Renal cortical epithelial cell (primary cell): ENCODE measurements around the gene TAB2. TPM values are rescaled to one million over a fixed set of nuclear protein-coding genes. Genes with fewer than 3 reads are reported as not detected.

Experiments used
- DNase-seq: peaks from one replicate; pipeline ENCODE4 v3.0.0-alpha.2; 2011; ENCODE audit warnings: low read depth
- total RNA-seq: library from RNA; depleted of rRNA; stranded (reverse); fragments of >200 nt; gene quantifications from 2 replicates; pipeline ENCODE4 v1.2.3, GENCODE V29; 2014

Gene TAB2
- total RNA-seq, 1 donor from 2014 or later, result 104 TPM

DNA sequence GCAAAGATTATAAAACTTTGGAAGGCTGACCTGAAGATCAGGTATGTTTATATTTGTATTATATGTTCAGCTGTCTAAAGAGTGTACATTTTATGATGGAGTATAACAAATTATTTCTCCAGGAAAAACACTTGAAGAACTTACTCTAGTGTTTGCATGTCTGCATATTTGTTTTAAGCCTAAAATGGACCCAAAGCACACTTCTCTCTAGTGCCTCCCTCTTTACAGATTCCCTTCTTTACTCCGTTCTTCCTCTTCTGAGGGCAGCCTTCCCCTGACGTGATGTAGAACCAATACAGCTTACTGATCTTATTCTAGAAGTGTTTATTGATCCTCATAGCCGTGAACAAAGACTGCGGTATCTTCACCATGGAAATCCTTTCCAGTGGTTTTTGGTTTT lies 96.5 kb downstream of the TAB2 start:
- DNase-seq, result no peak

DNA sequence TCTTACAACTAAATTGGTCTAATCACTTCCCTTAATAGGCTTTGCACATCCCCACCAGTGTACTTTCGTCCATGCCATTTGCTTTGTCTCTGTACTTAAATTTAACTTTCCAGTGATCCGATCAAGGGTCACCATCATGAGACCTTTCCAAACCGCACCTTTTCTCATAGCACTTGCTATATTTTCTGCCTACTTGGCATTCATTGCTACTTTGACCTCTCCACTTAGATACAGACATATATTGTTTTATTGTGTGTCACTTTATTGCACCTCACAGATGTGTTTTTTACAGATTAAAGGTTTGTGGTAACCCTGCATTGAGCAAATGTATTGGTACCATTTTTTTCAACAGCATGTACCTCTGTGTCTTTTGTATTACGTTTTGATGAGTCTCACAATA lies 97.3 kb downstream of the TAB2 start:
- DNase-seq, result no peak

DNA sequence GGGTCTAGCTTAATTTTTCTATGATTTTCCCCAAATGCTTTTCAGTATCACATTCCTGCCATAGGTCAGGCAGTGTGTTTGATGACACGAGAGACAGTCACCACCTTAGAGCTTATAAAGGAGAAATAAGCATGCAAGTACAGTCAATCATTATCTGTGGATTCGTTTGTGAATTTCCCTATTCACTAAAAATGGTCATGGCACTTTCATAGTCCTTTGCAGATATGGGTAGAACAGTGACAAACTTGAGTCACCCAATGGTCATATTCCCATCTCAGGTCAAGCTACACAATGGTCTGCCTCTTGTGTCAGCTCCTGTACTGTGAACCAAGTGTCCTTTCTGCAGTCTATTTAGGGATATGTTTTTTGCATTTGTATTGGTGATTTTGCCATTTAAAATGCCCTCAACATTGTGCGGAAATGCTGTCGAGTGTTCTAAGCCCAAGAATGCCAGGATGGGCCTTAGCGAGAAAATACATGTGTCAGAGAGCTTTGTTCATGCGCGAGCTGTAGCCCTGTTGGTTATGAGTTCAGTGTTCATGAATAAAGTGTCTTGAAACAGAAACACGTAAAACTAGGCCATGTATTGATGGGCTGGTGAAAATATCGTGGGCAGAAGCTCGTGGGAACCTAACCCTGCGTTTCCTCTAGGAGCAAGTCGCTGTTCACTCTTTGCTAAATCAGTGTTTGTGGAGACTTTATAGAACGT lies 102.3 kb downstream of the TAB2 start:
- no peak for DNase-seq

DNA sequence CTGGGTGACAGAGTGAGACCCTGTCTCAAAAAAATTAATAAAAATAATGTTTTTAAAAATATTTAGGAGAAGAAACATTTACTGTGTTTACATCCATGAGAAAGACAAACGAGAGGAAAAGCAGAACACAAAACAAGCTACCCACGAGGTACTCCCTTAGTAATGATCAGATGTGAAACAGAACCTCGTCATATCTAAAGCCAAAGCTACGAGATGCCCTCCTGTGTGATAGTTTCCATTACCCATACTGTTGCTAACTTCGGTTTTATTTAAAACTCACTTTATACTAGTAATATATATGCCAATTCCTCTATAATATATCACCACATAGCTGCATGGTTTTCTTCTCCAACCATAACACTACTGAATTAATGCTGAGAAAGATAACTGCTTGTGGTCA lies 103.6 kb downstream of the TAB2 start:
- no peak for DNase-seq

DNA sequence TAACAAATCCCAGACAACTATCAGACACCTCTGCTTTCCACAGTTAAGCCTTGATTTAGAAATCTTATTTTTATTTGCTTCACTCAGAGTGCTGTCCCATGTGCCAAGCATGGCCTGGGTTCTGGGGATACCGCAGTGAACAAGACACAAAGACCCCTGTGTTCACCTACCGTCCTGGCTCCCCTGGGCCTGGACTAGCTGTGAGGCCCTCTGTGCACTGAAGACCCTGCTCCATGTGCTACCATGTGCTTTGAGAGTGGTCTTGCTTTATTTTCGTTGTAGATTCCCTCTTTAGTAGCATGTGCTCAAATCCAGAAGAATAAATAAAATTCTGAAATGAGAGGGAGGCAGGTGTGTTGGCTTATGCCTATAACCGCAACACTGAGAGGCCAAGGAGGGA lies 105.1 kb downstream of the TAB2 start:
- no peak for DNase-seq

DNA sequence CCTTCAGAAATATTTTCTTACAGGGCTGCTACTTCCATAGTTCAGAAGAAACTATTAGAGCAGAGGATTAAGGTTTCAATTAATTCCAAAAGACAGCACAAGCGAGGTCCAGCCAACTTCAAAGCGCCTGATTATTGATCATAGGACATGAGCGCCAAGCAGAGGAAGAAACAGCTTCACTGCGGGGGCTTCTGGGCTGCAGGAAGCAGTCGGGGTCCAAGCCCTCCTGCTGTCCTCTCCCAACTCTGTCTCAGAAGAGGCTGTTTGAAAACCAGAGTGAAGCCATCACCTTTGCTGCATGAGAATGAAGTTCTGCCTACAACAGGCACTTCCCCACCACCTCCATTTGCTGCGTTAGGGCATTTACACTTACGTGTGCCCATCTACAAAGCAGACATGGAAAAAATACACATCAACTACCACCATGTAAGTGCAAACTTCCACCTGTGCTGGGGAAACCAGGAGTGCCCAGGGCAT lies 106.5 kb downstream of the TAB2 start:
- DNase-seq, result no peak

DNA sequence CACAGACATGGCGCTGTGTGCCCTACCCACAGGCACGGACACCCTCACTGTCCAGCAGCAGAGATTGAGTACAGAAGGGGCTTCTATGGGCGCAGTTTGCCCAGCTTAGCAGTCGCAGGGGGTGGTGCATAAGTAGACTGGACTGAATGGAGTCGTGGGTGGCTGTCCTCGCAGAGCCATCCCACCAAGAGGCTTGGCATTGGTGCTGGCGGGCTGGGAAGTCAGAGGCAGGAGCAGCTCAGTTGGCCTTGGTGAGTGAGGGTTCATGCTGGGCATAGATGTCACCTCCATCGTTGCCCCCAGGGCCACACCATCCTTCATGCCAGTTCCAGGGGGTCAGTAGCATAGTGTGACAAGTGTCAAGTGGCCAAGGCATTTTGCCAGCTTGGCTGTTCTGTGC lies 107.7 kb downstream of the TAB2 start:
- no peak for DNase-seq

DNA sequence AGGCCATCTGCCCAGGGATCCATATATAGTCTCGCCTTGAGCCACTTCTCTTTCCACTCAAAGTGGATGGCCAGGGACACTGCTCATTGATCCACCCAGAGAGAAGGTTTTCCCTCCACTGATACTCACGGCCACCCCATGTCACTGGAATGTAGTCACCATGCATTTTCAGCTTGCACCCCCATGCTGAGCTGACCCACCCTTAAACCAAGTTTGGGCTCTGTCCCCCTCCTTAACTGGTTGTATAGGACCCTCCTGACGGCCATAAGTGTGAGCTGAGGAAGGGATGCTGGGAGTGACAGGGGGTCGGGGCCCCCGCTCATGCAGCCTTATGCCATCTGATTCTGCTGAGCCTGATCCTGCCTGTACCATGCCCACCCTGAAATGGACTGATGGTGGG lies 108.2 kb downstream of the TAB2 start:
- no peak for DNase-seq

DNA sequence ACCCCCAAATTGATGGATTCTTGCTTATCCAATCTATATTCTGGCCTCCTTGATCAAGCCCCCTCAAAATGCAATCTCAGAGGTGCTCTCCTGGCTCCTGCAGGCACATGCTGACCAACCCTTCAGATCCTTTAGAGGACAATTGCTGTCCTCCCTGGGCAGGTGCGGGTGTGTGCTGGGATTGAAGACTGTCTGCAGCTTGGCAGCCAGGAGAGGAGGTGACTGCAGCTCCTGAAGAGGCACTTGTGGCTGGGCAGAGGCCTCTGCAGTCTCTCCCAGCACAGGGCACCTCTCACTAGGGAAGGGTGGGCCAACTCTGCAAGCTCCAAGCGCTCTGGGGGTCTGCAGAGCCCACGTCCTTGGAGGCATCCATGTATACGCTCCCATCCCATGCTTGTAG lies 111.1 kb downstream of the TAB2 start:
- no peak for DNase-seq

DNA sequence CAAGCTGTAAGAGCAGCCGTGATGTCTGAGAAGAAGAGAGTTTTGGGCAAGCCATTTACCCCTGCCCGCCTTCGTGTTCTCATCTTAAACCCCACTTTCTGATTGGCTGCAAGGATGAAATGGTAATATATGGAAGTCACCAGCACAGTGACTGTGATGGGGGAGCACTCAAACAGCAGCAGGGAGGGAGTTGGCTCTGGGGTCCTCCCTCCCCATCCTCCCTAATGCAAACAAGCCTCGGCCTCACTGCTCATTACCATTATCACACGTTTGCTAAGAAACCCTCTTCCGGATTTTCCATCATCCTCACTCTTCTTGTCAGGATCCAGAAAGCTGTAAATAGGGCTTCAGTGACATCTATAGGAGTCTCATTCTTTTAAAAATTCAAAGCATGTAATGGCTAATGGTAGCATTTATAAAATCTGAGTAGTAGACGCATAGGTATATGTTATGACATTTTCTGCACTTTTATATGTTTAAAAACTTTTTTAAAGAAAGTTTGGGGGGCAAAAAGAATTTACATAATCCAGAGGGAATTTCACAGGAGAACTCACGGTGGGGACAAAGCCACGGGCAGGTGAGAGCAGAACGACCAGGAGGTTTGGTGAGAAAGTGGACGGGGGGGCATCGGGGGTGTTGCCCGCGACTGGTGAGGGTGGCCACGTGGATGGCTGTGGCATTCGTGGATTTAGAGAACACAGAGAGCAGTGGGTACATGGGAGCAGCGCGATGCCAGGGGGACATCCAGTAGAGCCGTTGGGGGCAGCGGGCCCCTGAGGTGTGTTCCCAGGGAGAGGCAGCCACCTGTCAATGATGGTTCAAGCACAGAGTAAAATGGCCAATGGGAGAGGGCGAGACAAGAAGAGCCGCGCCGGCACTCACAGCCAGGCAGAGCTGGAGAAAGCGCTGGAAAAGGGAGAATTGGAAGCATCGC lies 112.2 kb downstream of the TAB2 start:
- DNase-seq, result no peak

DNA sequence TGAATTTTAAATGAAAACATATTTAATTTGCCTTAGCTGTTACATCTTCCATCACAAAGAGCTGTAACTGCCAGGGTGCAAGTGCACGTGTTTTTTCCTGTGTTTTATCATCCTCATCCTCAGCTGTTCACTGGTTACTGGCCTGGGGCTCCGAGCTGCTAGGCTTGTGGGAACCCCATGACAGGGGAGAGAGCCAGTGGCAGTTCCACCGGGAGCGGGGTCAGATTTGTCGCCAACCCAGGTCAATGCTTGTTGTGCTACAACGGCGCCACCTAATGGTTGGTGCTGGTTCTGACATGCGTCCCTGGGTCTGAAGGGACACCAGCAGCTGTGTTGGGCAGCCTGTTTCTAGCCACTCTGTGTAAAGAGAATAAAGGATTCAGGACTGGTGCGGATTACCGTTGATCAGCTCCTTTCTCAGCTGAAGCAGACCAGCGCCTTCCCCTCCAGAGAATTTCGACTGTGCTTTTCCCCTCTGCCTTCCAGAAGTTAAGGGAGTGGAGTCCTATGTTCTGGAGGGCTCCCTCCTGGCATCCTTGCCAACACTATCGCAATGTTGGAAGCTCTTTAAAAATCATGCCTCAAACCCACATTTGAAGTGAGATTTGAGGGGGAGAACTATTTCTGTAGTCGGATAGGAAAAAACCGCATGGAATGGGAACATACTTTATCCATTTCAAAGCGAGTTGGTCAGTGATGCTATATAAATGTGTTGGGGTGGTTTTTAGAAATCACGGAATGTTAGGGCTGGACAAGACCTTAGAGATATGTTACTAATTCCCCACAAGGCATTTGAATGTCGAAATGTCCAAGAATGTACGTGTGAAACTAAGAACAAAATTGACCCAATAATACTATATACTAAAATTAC lies 114.6 kb downstream of the TAB2 start:
- peak; percentile 53 for DNase-seq

DNA sequence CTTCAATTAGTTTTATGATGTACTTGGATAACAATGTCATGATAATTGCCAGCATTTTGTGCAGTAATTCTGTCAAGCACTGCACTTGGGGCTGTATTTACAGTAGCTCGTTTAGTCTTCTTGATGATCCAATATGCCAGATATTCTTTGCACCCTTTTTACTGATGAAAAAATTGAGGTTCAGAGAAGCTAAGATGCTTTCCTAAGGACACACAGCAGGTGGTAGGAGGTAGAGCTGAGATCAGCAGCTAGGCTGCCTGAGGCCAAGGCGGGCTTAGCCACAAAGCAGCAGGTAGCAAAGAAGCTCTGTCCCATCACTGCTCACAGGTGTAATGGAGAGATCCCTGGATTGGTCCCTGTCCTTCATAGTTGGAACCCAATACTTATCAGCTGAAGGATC lies 115.9 kb downstream of the TAB2 start:
- DNase-seq, result no peak

DNA sequence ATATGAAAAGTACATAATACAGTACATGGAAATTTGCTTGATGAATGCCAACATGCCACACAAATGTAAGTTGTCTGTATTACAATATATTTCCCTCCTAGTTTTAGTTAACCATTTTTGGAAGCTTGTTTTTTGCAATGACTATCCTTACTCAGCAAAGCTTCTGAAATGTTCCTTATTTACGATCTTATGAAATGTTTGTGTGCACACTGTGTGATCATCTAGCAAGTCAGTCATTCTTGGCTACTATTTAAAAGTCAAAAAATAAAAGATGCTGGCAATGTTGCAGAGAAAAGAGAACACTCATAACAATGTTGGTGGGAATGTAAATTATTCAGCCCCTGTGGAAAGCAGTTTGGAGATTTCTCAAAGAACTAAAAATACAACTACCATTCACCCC lies 116.4 kb downstream of the TAB2 start:
- DNase-seq, result no peak

DNA sequence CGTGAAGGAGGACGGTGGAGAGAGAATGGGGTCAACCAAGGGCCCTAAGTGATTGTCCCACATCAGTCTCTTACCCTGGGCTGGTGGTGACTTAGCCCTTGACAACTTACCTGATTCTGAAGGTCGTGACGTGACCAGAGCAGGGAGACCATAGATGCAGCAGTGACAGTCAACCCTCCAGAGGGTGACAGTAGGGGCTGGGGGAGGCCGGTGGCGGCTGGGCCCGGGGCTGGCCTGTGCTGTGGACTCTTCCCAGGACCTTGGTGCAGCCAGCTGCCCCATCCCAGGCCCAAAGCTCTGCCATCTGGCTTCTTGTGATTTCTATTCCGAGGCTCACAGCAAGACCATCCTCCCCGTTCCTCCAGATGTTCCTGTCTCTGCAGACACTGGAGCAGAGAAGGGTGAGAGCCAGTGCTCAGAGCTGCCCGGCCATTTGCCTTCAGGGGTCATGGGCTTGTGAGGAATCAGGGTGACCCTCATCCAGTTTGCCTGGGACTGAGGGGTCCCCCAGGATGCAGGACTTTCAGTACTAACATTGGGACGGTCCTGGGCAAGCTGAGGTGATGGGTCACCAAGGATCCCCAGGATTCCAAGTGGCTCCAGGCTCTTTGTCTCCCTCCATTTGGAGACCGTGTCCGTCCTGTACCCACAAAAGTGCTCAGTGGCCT lies 118.5 kb downstream of the TAB2 start:
- no peak for DNase-seq

DNA sequence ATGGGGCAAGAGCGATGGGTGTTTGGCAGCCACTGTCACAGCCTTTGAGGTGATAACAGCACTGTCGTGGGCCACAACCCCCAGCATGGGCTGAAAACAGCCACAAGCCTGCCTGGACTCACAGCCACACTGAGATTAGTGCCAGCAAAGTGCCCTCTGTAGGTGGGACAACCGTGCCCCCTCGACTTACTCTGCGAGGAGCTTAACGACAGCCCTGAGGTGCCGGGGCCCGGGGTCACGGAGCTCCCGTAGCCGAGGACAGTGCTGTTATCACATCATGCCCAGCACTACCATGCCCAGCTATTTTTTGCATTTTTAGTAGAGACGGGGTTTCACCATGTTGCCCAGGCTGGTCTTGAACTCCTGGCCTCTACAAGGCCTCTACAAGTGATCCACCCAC lies 119.1 kb downstream of the TAB2 start:
- no peak for DNase-seq

DNA sequence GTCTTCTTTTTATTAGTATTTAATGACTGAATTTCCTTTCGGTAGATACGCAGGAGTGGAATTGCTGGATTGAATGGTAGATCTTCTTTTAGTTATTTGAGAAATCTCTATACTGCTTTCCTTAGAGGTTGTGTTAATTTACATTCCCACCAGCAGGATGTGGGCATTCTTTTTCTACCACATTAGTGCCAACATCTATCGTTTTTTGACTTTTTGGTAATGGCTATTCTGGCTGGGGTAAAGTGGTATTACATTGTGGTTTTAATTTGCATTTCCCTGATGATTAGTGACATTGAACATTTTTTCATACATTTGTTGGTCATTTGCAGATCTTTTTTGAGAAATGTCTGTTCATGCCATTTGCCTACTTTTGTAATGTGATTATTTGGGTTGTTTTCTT lies 119.7 kb downstream of the TAB2 start:
- no peak for DNase-seq

DNA sequence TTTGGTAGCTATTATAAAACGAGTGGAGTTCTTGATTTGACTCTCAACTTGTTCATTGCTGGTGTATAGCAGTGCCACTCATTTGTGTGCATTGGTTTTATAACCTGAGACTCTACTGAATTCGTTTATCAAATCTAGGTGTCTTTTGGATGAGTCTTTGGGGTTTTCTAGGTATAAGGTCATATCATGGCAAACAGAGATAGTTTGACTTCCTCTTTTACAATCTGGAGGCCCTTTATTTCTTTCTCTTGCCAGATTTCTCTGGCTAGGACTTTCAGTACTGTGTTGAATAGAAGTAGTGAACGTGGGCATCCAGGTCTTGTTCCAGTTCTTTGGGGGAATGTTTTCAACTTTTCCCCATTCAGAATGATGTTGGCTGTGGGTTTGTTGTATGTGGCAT lies 121.3 kb downstream of the TAB2 start:
- DNase-seq, result no peak

DNA sequence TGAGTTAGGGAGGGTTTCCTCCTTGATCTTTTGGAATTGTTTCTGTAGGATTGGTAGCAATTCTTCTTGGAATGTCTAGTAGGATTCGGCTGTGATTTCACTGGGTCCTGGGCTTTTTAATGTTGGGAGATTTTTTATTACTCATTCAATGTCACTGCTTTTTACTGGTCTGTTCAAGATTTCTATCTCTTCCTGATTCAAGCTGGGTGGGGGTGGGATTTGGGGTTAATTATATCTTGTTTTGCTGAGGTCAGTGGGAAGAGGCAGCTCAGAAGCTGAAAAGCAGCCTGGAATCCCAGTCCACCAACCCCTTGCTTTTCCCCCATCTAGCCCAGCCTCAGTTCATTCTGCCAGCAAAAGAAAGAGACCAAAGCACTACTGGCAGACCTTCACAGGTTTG lies 122.1 kb downstream of the TAB2 start:
- DNase-seq, result no peak

DNA sequence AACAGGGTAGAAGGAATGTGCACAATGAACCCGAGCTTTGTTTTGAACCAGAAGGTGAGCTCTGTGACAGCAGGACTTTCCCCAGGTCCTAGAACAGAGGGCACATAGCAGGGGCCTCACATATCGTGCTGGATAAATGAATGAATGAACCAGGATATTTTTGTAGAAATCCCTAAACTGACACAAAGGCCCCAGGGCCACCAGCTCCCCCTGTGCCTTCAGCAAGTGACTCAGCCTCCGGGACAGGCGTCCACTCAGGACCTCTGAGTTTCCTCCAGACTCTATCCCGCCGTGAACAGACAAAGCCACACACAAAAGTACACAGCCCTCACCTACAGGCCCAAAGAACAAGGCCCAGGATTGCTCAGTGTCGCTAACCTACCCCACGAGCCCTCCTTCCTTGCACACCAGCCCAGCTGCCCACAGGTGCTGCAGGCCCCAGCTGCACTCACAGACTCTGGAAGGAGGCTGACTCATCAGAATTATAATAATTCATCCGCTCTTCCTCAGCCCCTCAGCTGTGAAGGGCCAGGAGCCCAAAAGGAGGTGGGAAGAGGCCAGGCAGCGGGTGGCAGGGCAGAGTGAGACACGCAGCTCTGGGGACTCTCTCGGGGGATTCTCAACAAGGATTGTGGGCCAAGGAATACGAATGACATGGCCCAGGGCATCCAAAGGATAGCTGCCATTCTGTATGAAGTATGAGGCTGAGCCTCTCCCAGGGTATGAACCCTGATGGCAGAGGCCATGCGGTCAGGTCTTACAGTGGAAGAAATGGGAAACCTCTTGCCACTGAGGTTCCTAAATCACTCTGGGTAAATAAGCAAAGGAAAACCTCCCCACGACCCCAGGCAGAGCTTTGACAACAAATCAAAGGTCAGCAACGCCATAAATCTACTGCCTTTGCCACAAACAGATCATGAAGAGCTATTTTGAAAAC lies 123.5 kb downstream of the TAB2 start:
- DNase-seq, result no peak

DNA sequence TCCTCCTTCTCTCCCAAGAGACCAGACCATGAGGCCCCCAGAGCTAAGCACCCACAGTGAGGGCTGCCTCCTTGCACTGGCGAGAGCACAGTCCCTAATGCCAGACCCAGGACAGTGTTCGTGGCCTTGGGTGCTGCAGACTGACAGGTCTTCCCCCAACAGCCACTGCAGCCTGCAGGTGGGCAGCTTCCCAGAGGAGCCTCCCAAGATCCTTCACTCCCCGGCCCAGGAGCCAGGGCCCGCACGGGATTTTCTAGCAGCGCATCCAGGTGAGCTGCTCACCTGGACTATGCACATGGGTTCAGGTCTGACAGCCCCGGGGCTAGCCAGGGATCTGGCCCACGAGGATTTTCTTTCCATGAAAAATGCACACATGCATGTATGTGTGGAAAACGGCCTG lies 124.2 kb downstream of the TAB2 start:
- no peak for DNase-seq
